NT2/D1 (cell line): Measurements from ENCODE around the gene DROSHA.

Experiments used
- SUZ12 ChIP-seq: IDR thresholded peaks from 2 replicates; pipeline ENCODE4 v1.6.1; 2011; ENCODE audit not compliant: insufficient read length, insufficient read depth; ENCODE audit errors: extremely low read depth
- YY1 ChIP-seq: IDR thresholded peaks from 2 replicates; pipeline ENCODE4 v1.6.1; 2011; ENCODE audit not compliant: insufficient read length, insufficient read depth

DNA sequence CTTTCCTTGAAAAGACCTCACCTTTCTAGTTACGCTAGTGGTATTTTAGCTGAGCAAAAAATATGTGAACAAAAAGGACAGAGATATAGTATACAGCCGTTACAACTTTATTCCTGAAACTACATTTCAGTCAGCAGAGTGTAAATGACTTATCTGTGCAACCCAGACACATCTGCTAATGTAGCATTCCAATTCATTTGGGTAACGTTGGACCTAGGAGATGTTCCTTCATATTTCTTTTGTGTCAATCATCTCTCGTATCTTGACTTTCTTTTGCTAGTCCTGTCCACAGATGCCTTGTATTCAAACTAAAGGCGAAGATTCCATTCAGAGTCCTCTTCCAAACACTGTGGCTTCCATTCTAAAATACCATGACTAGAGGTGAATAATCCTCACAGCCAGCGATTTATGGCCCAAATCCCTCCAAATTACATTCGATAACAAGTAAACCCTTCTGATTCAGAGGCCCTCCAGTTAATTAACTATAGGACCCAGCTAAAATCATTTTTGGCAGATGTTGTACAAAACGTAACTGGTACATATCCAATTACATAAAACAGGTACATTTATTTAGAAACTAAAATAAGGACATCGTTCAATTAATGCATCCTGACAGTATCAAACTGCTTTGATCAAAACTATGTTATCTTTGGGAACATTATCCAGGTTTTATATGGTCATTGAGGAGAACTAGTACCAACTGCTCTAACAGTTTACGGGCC, 155.7 kb downstream of the DROSHA start:
- no peak for TF ChIP-seq YY1
- TF ChIP-seq SUZ12 = no peak
